ENCODE measurements around the gene TMEM79.

- TF ChIP-seq CTCF (IDR thresholded peaks at IDR 0.05) (no peak), POLR2A (IDR thresholded peaks at IDR 0.05) (no peak)
These were observed 26.8 kb downstream of the TMEM79 start for GRCh38 chr1:156310962-156311361.
